Calu3 (cell line): ENCODE measurements around the gene FHAD1. TPM values are rescaled to one million over a fixed set of nuclear protein-coding genes. Genes with fewer than 3 reads are reported as not detected.
"Not testable (repeated sequence)": the region's sequence is repeated elsewhere in the genome, so short reads cannot be mapped to it uniquely, and the experiment has no call there.

Source experiments
- BruUV-seq: library from RNA; stranded (reverse); fragments of 400-500 nt; replicated peaks from 2 replicates; lab custom pipeline; 2021; lab: Mats Ljungman, UMichigan
- CTCF ChIA-PET: fragments of 300-600 bp; sonication (Branson Sonifier 250); formaldehyde crosslinking; loops from one replicate; lab custom pipeline; 2022; ENCODE audit warnings: antibody characterized with exemption; lab: Charles Lee
- DNase-seq: peaks from one replicate; pipeline ENCODE4 v3.0.0; 2022
- H3K27ac Mint-ChIP-seq: one replicate; pipeline ENCODE4 v1.8.0; 2022; ENCODE audit warnings: mixed read lengths; ENCODE audit not compliant: unreplicated experiment
- H3K27me3 Mint-ChIP-seq: one replicate; pipeline ENCODE4 v1.8.0; 2022; ENCODE audit warnings: mixed read lengths; ENCODE audit not compliant: unreplicated experiment
- H3K36me3 Mint-ChIP-seq: one replicate; pipeline ENCODE4 v1.8.0; 2022; ENCODE audit warnings: mild to moderate bottlenecking, moderate library complexity, mixed read lengths; ENCODE audit not compliant: insufficient read depth, unreplicated experiment
- H3K4me1 Mint-ChIP-seq: one replicate; pipeline ENCODE4 v1.8.0; 2022; ENCODE audit warnings: mild to moderate bottlenecking, low read depth, mixed read lengths; ENCODE audit not compliant: unreplicated experiment
- H3K4me3 Mint-ChIP-seq: one replicate; pipeline ENCODE4 v1.8.0; 2022; ENCODE audit warnings: mild to moderate bottlenecking, low read depth, moderate library complexity, mixed read lengths; ENCODE audit not compliant: unreplicated experiment
- H3K9me3 Mint-ChIP-seq: one replicate; pipeline ENCODE4 v1.8.0; 2022; ENCODE audit warnings: low read depth, mixed read lengths; ENCODE audit not compliant: unreplicated experiment
- intact Hi-C: fragments of 100-400 bp; cut with micrococcal nuclease; formaldehyde crosslinking; loops from one replicate; pipeline ENCODE4 v1.10.0; 2022; ENCODE audit not compliant: unreplicated experiment
- total RNA-seq: library from RNA; stranded (reverse); gene quantifications from 2 replicates; pipeline ENCODE4 v1.2.3, GENCODE V29; 2022
- TF ChIP-seq, protein P1 (sequence below): fragments of 200-600 bp; IDR thresholded peaks from one replicate; pipeline ENCODE4 v1.8.0; 2022; ENCODE audit warnings: antibody characterized with exemption; ENCODE audit not compliant: unreplicated experiment

FHAD1 gene
- total RNA-seq, 1 experiment from 2014 or later, result 2.7 TPM

GRCh38 chr1:15425521-15425920, 178.5 kb downstream of the FHAD1 start:
- no TSS peak for BruUV-seq
- no peak overlapping the region for H3K4me3 Mint-ChIP-seq
- DNase-seq, result no peak
- intact Hi-C loops, result no loop called here
- peaks cover 35% of the 10 kb centered on the region for H3K36me3 Mint-ChIP-seq
- TF ChIP-seq, protein P1, sequence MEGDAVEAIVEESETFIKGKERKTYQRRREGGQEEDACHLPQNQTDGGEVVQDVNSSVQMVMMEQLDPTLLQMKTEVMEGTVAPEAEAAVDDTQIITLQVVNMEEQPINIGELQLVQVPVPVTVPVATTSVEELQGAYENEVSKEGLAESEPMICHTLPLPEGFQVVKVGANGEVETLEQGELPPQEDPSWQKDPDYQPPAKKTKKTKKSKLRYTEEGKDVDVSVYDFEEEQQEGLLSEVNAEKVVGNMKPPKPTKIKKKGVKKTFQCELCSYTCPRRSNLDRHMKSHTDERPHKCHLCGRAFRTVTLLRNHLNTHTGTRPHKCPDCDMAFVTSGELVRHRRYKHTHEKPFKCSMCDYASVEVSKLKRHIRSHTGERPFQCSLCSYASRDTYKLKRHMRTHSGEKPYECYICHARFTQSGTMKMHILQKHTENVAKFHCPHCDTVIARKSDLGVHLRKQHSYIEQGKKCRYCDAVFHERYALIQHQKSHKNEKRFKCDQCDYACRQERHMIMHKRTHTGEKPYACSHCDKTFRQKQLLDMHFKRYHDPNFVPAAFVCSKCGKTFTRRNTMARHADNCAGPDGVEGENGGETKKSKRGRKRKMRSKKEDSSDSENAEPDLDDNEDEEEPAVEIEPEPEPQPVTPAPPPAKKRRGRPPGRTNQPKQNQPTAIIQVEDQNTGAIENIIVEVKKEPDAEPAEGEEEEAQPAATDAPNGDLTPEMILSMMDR, result no peak
- CTCF ChIA-PET, result interaction anchor here (1.0 kb wide), 1 partner anchor 102 kb away, joined by 3 read pairs; no protein-coding TSS in a partner anchor
- H3K9me3 Mint-ChIP-seq, result no peaks in the 10 kb centered on the region
- H3K27ac Mint-ChIP-seq, result no peak overlapping the region
- no peaks in the 10 kb centered on the region for H3K27me3 Mint-ChIP-seq
- H3K4me1 Mint-ChIP-seq, result peaks cover 25% of the 10 kb centered on the region

DNA sequence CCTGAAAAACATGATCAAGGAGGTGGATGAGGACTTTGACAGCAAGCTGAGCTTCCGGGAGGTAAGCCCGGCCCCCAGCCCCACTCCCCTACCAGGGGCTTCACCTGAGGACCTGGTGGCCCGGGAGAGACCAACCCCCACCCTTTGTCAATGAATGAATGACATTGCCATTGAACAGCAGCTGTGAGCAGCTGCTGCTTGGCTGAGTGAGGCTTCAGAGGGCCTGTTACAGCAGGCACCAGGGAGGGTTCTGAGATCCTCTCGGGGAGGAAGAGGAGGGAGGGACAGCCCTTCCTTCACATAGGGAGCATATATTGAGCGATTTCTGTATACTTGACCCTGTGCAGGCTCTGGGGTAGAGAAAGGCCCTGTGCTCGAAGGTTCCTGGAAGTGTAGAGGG, 178.9 kb downstream of the FHAD1 start:
- CTCF ChIA-PET, result interaction anchor here (1.0 kb wide), 1 partner anchor 102 kb away, joined by 3 read pairs; no protein-coding TSS in a partner anchor
- Mint-ChIP-seq H3K9me3 (no peaks in the 10 kb centered on the region), H3K36me3 (peaks cover 35% of the 10 kb centered on the region), H3K4me3 (no peak overlapping the region), H3K4me1 (peaks cover 25% of the 10 kb centered on the region), H3K27ac (peak overlapping the region; percentile 50), H3K27me3 (no peaks in the 10 kb centered on the region)
- intact Hi-C loops, result no loop called here
- TF ChIP-seq, protein P1, result no peak
- BruUV-seq, result no TSS peak
- no peak for DNase-seq

GRCh38 chr1:15426492-15427279, 179.7 kb downstream of the FHAD1 start:
- CTCF ChIA-PET, result no interaction called here
- Mint-ChIP-seq H3K27ac (peak overlapping the region; percentile 50), H3K36me3 (peaks cover 35% of the 10 kb centered on the region), H3K4me1 (peaks cover 25% of the 10 kb centered on the region), H3K9me3 (no peaks in the 10 kb centered on the region), H3K4me3 (no peak overlapping the region), H3K27me3 (no peaks in the 10 kb centered on the region)
- TF ChIP-seq, protein P1, result no peak
- intact Hi-C loops, result no loop called here
- BruUV-seq, result no TSS peak
- no peak for DNase-seq

GRCh38 chr1:15427280-15427666, 180.2 kb downstream of the FHAD1 start:
- BruUV-seq, result no TSS peak
- Mint-ChIP-seq H3K27ac (no peak overlapping the region), H3K9me3 (no peaks in the 10 kb centered on the region), H3K4me3 (no peak overlapping the region), H3K4me1 (peaks cover 25% of the 10 kb centered on the region), H3K36me3 (peaks cover 37% of the 10 kb centered on the region), H3K27me3 (no peaks in the 10 kb centered on the region)
- TF ChIP-seq, protein P1, result no peak
- intact Hi-C loops, result no loop called here
- CTCF ChIA-PET, result interaction anchor here (1.2 kb wide), 1 partner anchor 104 kb away, joined by 3 read pairs; no protein-coding TSS in a partner anchor
- no peak for DNase-seq

GRCh38 chr1:15428252-15428651, 181.2 kb downstream of the FHAD1 start:
- DNase-seq, intact Hi-C loops, BruUV-seq, H3K27ac Mint-ChIP-seq, H3K27me3 Mint-ChIP-seq, H3K4me3 Mint-ChIP-seq, H3K9me3 Mint-ChIP-seq: not testable (repeated sequence)
- H3K36me3 Mint-ChIP-seq, result peaks cover 47% of the 10 kb centered on the region
- CTCF ChIA-PET, result interaction anchor here (1.2 kb wide), 1 partner anchor 105 kb away, joined by 3 read pairs; no protein-coding TSS in a partner anchor
- H3K4me1 Mint-ChIP-seq, result peaks cover 25% of the 10 kb centered on the region
